SK-MEL-5 (cell line): ENCODE data around the gene POU2F1. TPM values are rescaled to one million over a fixed set of nuclear protein-coding genes. Genes with fewer than 3 reads are reported as not detected.

Source experiments
- DNase-seq: peaks from one replicate; pipeline ENCODE4 v3.0.0-alpha.2; 2016; ENCODE audit warnings: low read depth, low spot score
- in situ Hi-C: cut with HindIII; loops from 2 replicates; pipeline ENCODE4 v1.10.0; 2016; ENCODE audit warnings: low sequenced_read_pairs, high pct_unique_total_duplicates, low pct_unique_long_range_greater_than_20kb
- total RNA-seq: library from RNA; depleted of rRNA; stranded (reverse); fragments of >200 nt; shearing (Covaris generic); gene quantifications from 2 replicates; pipeline ENCODE4 v1.2.3, GENCODE V29; 2014

The POU2F1 gene
- total RNA-seq, 1 experiment from 2014 or later: 8.0 TPM

GRCh38 chr1:167365360-167365759, 144.7 kb downstream of the POU2F1 start:
- in situ Hi-C loops: no loop called here

DNA sequence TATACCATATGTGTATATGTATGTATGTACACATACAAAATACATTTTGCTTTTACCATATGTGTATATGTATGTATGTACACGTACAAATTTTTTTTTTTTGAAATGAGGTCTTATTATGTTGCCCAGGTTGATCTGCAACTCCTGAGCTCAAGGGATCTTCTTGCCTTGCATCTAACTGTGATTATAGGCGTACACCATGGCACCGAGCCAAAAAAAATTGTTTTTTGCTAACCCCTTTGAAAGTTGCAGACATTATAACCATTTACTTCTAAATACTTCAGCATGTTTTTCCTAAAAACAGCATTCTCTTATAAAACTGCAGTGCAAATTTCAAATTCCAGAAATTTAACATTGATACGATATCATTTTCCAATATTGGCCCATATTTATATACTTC, 147.0 kb downstream of the POU2F1 start:
- DNase-seq: no peak
- in situ Hi-C loops: no loop called here

More at GRCh38 chr1:167365360-167365759, 144.7 kb downstream of the POU2F1 start:
- DNase-seq: no peak

DNA sequence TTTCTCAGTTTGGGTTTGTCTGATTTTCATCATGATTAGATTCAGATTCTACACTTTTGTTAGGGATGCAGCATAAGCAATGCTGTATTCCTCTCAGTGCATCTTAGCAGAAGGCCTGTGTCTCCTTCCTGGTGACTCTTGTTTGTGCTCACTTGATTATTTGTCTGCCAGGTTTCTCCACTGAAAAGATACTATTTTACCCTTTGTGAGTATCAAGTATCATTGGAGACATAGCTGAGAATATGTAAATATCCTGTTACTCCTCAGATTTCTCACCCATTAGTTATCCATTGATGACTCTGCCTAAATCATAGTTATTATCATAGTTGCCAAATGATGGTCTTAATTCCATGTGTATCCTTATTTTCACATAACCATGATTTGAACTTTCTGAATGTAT, 148.5 kb downstream of the POU2F1 start:
- in situ Hi-C loops: no loop called here
- DNase-seq: no peak

- no peak for DNase-seq
- in situ Hi-C loops: no loop called here
Measured at GRCh38 chr1:167369933-167370332, 149.2 kb downstream of the POU2F1 start.

- in situ Hi-C loops: no loop called here
Measured at GRCh38 chr1:167371030-167371429, 150.3 kb downstream of the POU2F1 start.

DNA sequence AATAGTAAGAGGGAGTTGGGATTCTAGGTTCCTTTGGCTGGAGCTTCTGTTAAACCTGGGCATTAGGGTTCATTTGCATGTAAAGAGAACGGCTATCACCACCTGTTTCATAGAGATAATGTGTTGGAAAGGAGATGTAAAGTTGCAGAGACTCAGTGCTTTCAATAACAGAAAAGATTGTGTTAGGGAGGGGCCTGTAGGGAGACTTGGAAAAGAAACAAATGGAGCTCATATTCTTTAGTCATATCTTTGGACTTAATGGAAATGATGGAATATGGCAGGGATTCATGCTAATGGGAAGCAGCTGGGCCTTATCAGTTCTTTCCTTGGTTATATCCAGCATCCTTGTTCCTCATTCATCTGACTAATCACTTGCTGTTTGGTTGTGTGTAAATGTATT, 152.7 kb downstream of the POU2F1 start:
- in situ Hi-C loops: no loop called here
- DNase-seq: no peak

More at GRCh38 chr1:167371030-167371429, 150.3 kb downstream of the POU2F1 start:
- no peak for DNase-seq

- DNase-seq: no peak
- in situ Hi-C loops: no loop called here
Measured at GRCh38 chr1:167373986-167374385, 153.3 kb downstream of the POU2F1 start.

GRCh38 chr1:167375949-167376348, 155.3 kb downstream of the POU2F1 start:
- no peak for DNase-seq
- in situ Hi-C loops: no loop called here

DNA sequence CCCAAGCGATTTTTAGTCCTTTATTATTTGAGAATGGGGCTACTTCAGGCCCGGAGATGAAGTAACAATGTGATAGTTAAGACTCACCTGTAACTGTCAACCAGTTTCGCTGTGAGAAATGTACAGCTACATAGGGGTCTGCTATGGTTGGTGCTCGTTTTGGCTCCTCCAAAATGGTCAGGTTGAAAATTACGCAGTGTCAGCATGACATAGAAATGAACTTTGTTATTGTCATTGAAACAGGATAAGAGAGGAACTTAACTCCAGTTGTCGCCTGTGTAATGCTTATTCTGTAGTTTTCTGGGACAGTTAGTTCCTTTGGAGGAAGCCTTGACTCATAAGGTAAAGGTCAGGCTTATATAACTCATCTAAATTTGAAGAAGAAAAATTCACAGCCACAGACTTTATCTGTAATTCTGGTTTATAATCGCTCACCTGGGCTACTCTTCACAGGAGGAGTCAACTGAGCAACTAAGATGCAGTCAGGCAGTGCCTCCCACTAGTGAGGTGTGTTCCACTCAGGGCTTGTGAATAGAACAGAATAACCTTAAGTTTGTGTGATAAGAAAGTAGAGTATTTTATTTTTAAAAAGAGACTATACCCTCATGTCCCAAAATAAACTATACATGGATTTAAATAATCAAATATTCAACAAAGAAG, 166.7 kb downstream of the POU2F1 start:
- in situ Hi-C loops: no loop called here
- DNase-seq: no peak

DNA sequence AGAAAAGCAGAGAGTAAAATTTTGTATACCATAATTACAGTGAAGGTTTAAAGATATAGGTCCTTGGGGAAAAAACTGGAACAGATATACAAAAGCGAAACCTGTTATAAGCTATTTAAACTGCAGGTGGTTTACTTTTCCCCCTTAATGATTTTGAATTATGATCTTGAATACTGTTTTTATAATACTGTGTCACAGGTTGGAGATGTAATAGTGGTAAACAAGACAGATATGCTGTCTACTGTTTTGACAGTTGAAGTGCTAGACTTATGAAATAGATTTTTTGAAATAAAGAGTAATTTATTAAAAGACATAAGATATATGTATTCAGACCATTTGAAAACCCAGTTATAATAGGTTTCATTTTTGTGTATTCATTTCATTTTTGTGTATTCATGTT, 168.3 kb downstream of the POU2F1 start:
- in situ Hi-C loops: no loop called here

GRCh38 chr1:167392200-167392696, 171.6 kb downstream of the POU2F1 start:
- in situ Hi-C loops: no loop called here
- DNase-seq: no peak

More for the DNA sequence above, 168.3 kb downstream of the POU2F1 start:
- DNase-seq: no peak

- DNase-seq: no peak
- in situ Hi-C loops: no loop called here
Measured at GRCh38 chr1:167400359-167400953, 179.8 kb downstream of the POU2F1 start.

- peak; percentile 60 for DNase-seq
- in situ Hi-C loops: no loop called here
Measured at GRCh38 chr1:167401260-167401873, 180.7 kb downstream of the POU2F1 start.

GRCh38 chr1:167404161-167404888, 183.6 kb downstream of the POU2F1 start:
- DNase-seq: no peak
- in situ Hi-C loops: no loop called here

GRCh38 chr1:167404908-167405307, 184.2 kb downstream of the POU2F1 start:
- no peak for DNase-seq
- in situ Hi-C loops: no loop called here

GRCh38 chr1:167408355-167408754, 187.7 kb downstream of the POU2F1 start:
- no peak for DNase-seq
- in situ Hi-C loops: no loop called here

DNA sequence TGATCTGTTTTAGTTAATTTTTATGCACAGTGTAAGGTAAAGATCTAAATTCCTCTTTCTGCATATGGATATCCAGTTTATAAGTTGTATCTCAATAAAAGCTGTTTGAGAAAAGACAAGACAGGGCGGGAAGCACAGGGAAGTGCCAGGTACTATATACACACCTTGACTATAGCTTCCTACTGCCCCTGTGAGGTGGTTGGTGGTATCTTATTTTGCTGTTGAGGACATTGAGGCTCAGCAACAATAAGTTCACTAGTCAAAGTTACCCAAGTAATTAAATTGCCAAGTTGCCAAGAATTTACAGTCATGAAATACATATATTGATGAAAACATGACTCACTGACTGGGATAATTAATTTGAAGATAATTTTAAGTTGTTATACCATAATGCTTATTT, 188.5 kb downstream of the POU2F1 start:
- in situ Hi-C loops: no loop called here

DNA sequence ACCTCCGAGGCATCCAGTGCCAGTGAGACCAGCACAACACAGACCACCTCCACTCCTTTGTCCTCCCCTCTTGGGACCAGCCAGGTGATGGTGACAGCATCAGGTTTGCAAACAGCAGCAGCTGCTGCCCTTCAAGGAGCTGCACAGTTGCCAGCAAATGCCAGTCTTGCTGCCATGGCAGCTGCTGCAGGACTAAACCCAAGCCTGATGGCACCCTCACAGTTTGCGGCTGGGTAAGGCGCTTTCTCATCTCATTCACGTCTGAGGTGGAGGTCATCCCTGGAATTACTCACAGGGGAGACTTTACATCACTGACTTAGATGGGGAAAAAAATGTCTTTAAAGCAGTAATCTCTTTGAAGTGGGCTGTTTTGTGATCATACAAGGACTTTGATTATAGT, 191.4 kb downstream of the POU2F1 start:
- in situ Hi-C loops: no loop called here
- DNase-seq: no peak

More for the DNA sequence above, 188.5 kb downstream of the POU2F1 start:
- DNase-seq: no peak
